HG02798 (cell line): ENCODE data around the gene C11orf21.

ENCODE experiments used
- ATAC-seq: cut with Tn5 transposase; IDR thresholded peaks from one replicate; pipeline ENCODE4 v1.9.1; 2021; ENCODE audit warnings: mild to moderate bottlenecking; ENCODE audit not compliant: unreplicated experiment, poor library complexity

Gene C11orf21

DNA sequence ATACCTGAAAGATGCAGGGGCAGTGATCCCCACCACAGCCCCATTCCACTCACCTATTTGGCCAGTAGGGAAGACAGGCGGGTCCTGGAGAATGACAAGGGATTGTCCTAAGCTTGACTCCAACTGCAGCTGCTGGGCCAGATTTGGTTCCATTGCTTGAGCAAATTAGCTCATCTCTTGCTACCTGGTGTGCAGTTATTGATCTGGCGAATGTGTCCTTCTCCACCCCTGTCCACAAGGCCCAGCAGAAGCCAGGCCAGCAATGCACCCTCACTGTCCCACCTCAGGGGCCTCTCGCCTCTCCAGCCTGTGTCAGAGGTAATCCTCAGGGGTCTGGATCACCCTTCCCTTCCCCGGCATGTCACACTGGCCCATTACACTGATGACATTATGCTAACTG is 23.4 kb upstream of the C11orf21 start:
- no peak for ATAC-seq

DNA sequence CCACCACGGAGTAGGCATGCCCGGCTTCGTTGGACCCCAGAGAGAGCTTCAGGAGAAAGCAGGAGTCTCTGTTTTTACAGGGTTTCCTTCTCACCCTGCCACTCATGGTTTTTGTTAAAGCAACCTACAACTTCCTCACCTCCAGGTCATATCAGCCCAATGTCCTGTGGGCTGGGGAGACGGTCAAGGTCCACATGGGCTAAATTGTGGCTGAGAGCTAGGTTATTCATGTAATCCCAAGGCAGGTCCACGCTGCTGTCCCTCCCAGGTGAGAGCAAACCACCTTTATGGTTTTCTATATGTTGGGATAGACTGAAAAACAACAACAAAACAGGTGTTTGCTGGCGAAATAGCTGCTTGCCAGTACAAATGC is 19.6 kb upstream of the C11orf21 start:
- no peak for ATAC-seq

DNA sequence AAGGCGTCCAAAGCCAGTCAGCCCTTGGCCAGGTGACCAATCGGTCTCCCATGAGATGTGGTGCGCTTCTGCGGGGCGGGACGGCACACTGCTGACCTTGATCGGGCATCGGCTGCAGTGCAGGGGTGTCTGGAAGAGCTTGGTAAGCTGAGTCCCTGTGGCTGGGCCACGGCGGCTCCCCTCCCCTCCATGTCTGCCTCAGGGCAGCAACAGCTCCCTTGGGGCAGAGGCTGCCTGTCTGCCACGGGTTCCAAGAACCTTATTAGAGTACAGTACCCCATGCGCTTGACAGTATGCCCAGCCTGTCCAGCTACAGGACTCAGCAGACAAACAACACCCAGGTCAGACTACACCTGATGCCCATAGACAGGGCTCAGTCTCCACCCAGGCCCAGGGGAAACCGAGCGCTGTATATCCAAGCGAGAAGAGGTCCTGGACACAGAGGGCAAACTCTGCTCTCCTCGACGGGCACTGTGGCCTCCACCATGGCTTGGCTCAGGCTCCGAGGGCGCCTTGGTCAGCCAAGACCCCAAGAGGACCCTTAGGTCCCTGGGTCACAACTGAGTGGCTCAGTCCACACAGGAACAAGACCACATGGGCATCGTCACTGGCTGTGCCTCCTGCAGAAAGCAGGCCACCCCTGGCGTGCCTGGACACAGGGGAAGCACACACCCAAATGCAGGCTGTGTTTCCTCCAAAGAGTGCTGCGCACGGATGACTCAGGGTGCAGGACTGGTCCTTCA is 19.0 kb upstream of the C11orf21 start:
- ATAC-seq: no peak

DNA sequence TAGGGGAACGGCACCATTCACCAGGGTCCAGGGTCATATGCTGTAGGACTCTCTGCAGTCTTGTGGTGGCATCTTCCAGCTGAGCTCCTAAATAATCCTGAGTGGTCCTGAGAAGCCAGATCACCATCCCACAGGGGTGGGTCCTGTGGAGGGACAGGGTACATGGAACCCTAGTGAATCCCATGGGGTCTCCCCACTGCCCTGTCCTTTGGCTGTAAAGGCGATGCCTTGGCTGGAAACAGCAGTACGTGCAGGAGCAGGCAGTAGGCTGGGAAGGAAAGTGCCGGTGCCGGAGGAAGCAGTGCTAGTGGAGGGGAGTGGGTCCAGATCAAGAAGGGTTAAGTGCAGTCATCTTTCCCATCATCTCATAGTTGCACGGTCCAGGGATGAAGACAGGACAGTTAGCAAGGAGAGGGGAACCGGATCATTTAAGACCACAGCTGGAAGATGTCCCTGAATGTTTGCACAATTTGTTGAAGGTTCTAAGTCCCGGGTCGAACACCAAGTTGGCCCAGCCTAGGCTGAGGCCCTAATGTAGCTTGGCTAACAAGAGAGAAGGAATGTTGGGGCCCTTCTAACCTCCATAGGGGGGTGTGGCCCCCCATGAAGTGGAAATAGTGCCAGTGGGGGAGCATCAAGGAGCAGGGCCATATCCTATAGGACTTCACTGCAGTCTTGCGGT is 18.2 kb upstream of the C11orf21 start:
- ATAC-seq: no peak

DNA sequence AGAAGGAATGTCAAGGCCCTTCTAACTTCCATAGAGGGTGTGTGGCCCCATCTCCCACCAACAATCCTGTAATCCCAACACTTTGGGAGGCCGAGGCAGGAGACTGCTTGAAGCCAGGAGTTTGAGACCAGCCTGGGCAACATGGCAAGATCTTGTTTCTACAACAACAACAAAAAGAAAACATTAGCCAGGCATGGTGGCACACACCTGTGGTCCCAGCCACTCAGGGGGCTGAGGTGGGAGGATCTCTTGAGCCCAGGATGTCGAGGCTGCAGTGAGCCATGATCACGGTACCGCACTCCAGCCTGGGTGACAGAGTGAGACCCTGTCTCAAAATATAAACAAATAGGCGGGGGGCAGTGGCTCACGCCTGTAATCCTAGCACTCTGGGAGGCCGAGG is 17.0 kb upstream of the C11orf21 start:
- ATAC-seq: no peak

DNA sequence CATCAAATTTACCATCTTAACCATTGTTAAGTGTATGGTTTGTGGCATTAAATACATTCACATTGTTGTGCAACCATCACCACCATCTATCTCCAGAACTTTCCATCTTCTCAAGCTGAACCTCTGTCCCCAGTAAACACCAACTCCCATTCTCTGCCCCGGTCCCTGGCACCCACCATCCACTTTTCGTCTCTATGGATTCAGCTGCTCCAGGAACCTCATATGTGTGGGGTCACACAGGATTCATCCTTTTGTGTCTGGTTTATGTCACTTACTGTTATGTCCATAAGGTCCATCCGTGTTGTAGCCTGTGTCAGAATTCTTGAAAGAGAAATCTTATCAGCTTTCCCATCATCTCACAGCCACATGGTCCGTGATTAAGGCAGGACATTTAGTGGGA is 16.4 kb upstream of the C11orf21 start:
- no peak for ATAC-seq

DNA sequence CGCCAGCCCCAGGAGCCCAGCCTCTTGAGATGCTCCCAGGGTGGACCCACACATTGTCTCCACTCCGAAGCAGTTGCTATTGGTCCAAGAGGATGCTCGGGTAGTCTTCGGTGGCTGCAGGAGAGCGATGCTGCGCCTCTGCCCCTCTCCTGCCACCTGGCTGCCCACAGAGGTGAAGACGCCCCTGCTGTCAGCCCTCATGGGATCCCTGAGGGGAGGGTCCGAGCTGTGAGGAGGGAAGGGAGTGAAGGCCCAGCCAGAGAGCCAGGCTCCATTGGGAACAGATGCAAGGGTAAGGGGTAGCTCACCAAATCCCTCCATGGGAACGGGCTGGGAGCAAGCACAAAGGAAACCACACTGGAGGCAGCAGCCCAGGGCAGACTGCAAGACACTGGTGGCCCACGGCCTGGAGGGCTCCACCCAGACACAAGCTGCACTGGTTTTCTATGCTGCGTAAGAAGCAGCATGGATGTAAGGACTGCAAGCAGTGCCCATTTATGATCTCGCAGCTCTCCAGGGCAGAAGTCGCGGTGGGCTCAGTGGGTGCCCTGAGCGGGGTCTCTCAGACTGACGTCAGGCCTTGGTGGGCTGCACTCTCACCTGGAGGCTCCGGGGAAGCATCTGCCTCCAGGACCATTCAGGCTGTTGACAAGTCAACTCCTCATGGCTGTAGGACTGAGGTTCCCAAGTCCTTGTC is 15.8 kb upstream of the C11orf21 start:
- no peak for ATAC-seq

DNA sequence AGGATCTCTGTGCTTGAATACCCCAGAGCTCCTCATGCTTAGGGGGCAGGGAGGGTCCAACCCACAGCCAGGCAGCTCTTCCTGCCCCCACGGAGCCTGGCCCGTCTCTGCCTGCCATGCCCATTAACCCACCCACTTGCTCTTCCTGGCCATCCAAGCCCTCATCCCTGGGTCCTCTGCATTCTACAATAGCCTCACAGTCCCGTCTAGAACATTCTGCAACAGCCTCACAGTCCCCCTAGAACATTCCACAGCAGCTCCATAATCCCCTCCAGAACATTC is 15.2 kb upstream of the C11orf21 start:
- ATAC-seq: no peak

DNA sequence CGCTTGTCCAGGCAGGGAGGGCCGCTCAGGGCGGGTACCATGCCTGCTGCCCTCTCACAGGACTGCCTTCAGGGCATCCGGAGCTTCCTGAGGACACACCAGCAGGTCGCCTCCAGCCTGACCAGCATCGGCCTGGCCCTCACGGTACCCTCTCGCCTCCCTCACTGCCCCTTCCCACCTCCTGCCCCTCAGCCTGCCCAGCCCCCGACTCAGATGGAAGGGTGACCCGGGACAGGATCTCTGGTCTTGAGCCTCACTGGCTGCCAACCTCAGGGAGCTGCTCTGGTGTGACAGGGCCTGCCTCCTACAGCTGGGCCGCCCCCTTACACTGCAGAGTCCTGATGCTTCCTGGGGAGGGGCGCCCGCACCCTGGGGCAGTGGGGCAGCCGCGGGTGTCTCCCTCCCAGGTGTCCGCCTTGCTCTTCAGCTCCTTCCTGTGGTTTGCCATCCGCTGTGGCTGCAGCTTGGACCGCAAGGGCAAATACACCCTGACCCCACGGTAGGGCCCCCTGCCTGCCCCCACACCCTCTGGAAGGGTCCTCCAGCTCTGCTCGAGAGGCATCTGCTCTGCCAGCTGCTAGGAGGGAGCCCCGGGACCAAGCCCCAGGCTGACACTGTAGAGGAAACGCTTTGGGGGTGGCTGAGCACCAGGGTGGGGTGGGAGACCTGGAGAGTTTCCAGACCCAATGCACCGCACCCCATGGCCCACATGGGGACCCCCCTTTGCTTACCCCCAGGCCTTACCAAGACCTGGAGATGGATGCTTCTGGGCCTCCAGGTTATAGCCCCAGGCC is 14.6 kb upstream of the C11orf21 start:
- ATAC-seq: no peak

DNA sequence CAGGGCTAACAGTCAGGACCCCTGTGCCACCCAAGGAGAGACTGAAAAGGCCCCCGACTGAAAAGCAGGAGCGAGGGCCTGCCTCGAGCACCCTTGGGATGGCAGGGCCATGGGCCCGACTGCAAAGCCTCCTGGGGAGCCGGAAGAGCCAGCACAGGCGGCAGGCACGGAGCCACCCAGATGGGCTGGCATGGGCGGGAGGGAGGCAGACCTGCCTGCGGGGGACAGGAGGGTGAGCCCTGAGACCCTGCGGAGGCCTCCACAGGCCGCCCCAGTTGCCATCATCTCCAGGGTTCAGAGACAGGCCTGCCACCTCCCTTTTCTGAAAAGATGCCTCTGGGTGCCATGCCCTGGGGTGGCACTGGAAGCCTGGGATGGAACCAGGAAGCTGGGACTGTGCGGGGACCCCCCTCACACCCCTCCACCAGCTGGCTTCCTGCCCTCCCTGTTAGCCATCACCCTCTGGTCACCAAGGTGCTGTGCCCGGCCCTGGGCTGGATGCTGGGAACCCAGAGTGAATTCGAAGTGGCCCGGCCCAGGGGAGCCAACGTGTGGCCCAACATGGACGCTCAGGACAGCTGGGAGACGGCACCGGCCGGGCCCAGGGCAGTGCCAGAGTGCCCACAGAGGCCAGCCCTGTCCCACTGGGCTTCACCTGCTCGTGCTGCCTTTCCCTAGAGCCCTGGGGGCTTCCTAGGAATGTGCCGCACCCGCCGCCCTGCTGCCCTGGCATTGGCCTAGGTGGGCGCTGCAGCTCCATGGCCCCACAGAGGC is 13.9 kb upstream of the C11orf21 start:
- ATAC-seq: no peak

DNA sequence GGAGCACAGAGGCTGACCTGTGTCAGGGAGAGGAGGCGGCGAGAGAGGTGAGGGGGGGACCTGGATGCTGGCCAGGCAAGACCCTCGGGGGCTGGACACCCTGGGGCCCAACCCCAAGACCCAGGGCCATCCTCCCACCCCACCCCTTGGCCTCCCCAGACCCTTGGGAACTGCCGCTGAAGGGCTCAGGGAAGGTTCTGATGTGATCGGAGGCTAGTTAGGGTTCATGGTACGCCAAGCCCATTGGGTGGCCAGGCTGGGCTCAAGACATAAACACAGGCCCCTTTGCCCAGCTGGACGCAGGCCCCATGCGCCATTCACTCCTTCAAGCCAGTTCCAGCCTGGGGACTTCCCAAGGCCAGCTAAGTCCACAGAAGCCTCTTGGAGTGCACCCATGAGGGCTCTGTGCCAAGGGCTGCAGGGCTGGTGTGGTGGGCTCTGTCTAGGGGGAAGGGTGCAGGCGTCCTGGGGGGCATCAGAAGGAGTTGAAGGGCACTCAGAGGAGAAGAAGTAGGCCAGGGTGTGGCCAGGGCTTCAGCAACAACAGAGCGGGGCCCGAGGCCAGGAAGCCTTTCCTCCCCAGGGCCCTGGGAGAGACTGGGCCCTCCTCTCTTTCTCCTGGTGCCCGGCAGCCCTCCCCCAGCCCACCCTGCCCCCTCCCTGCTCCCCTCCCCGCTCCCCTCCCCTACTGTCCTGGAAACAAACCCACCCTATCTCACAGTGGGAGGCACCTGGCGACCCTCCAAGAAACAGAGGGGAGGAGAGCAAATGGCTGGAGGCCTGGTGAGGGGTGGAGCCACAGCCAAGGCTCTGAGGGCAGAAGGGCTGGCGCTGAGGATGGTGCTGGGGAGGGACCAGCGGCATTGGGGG is 13.0 kb upstream of the C11orf21 start:
- no peak for ATAC-seq

DNA sequence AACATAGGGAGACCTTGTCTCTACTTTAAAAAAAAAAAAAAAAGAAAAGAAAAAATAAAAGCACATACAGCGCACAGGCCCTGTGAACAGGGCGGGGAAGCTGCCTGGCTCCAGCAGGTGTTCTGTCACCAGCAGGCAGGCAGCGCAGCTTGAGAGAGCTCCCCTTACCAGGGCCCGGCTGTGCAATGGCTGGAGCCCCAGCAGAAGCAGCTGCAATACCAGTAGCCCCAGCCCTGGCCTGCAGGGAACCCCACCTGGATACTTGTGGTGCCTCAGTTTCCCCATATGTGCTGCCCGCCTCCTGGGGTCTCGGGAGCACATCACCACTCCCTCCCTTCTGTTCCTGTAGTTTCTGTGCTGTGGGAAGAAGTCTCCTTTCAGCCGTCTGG is 12.4 kb upstream of the C11orf21 start:
- ATAC-seq: no peak

DNA sequence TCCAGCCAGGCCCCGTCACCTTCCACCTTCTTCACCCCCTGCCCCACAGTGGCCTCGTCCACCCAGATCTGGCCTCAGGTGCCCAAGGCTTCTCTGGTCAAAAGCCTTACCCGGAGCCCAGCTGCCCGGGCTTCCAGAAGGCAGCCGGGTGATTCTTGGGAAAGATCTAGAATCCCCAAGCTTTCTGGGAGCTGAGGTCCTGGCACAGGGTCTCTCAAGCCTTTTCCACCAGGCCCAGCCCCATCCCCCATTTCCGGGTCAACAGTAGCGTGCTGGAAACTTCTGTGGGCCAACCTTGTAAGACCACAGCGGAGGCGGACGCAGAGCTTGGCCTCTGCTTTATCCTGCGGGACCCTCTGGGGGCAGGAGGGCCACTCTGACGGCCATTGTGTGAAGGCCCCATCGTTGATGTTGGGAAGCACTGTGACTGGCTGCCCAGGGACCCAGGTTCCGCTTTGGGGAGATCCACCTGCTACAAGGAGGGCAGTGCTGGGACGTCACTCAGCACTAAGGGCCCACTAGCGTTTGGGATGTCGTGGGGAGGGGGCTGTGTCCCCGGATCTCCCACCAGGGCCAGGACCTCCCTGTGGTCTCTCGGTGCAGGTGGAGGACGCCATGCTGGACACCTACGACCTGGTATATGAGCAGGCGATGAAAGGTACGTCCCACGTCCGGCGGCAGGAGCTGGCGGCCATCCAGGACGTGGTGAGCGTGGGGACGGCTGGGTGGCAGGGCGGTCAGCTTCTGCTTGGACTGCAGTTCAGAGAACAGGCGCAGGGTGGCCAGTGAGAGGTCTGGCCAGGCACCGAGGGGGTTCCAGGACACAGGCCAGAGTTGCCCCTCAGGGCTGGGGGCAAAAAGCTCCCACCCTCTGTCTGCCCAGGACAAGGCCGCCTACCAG is 11.6 kb upstream of the C11orf21 start:
- ATAC-seq: no peak

DNA sequence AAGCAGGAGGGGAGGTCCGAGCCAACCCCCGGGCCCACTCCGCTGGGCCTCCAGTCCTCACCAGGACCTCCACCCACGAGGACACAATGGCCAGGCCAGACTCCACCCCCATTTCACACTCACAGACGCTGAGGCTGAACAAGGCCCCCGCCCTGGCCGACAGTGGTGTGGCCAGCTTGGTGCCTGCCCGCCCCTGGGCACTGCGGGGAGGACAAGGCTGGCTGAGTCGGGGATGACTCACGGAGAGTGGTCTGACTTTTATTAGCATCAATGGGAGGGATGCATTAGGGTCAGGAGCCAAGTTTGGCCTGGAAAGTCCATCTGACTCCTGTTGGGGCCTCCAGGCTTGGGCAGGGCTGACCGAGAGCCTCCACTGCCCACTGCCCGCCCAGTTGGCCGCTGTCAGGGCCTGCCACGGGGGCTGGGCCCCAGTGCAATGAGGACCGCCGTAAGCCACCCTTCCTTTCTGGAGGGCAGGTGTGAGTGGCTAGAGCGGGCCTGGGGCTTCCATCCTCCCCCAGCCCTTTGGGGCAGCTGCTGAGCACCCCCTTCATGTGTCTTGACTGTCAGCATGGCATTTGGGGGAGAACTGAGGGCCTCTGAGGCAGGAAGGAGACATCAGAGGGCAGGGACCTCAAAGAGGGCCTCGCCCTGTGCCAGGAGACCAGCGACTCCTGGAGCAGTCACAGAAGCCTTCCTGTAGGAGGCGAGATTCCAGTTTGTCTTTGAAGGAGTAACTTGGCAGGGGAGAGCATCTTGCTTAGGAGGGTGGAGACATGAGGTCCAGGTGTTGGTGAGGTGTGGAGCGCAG is 10.7 kb upstream of the C11orf21 start:
- no peak for ATAC-seq

DNA sequence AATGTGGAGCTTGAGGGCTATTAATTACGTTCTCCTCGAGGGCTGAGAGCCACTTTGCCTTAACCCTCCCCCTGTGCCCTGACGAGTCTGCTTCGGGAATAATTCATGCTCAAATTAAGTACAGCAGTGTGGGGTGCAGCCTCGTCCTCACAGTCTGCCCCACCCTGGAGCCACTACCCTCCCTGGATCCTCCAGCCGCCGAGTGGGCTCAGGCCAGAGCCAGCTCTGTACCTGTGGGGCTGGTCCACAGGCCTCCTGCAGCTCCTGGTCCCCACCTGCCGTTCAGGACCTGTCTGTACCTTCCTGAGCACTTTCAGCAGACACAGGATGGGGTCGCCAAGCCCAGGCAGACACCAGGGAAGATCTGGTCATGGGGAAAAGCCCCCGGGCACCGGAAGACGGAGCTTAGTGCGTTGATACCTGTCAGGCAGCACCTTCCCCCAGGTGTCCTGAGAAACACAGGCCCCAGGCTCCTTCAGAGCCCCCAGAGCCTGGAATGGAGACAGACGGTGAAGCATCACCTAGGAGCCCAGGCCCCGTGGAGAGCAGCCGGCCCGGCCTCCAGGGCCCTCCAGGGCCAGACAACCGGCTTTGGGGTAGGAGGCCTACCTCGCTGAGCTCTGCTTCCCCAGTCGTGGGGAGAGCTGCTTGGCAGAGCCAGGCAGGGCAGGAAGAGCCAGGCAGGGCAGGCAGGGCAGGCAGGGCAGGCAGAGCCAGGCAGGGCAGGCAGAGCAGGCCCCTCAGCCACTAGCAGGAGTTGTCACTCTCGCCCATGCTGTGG is 9.8 kb upstream of the C11orf21 start:
- no peak for ATAC-seq

DNA sequence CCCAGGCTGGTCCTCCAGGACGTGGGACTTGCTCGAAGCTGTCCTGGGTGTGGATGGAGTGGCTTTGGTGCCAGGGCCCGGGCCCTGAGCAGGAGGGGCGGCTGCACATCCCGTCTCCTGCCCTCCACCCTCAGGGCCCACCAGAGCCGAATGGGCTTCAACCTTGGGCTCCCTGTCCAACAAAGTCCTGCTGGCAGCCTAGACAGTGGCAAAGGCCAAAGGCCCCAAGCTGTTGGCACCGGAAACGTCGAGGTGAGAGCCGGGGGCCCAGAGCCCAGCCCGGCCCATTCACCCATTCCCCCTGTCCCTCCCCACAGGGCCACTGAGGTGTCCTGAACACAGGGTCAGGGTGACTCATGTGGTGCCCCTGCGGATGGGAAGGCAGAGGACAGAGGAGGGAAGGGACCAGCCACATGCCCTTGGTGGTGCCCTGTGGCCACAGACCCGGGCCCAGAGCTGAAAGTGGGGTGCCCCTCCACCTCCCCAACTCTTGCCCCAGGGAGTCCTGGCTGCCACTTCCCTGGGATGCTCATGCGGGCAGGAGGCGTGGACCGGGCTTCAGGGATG is 9.2 kb upstream of the C11orf21 start:
- ATAC-seq: no peak
